BLaER1 treated with 17β-estradiol and CSF1 and Interleukin-3, amounts not matched to agents 10 nM and 100 nM (cell line): ENCODE data around the gene UBAC2.

Experiments
- H3K27ac ChIP-seq, 11 experiments: shearing (Covaris generic); formaldehyde crosslinking; 2 replicates each; pipeline ENCODE4 v1.8.1; 2022
- H3K27me3 ChIP-seq, 11 experiments: shearing (Covaris generic); formaldehyde crosslinking; 2 replicates each; pipeline ENCODE4 v1.8.1; 2022
- H3K36me3 ChIP-seq, 11 experiments: shearing (Covaris generic); formaldehyde crosslinking; 2 replicates each; pipeline ENCODE4 v1.8.1; 2022
- H3K4me1 ChIP-seq, 10 experiments: shearing (Covaris generic); formaldehyde crosslinking; 2 replicates each; pipeline ENCODE4 v1.8.1; 2022
- H3K4me2 ChIP-seq, 11 experiments: shearing (Covaris generic); formaldehyde crosslinking; 2 replicates each; pipeline ENCODE4 v1.8.1; 2022
- H3K4me3 ChIP-seq, 10 experiments: shearing (Covaris generic); formaldehyde crosslinking; 2 replicates each; pipeline ENCODE4 v1.8.1; 2022
- H3K9ac ChIP-seq, 11 experiments: shearing (Covaris generic); formaldehyde crosslinking; 2 replicates each; pipeline ENCODE4 v1.8.1; 2022
- H3K9me3 ChIP-seq, 11 experiments: shearing (Covaris generic); formaldehyde crosslinking; replicated peaks in 1 of 11; 2 replicates each; pipeline ENCODE4 v1.8.1; 2022
- H4K20me1 ChIP-seq, 11 experiments: shearing (Covaris generic); formaldehyde crosslinking; 2 replicates each; pipeline ENCODE4 v1.8.1; 2022
- Cebpa-rat ChIP-seq, 11 experiments: shearing (Covaris generic); IDR thresholded peaks; 2 replicates each; pipeline ENCODE4 v1.8.1; 2022

UBAC2 gene

GRCh38 chr13:99200432-99201167 is at the start of gene UBAC2:
TSS of gene UBAC2 (plus strand) at chr13:99200854. CDS start at chr13:99200909, 55 bp downstream.
- Histone ChIP-seq H3K27ac (peak within 1 kb of the TSS; percentile 93 to 100 (median 99)), H3K4me3 (peak within 1 kb of the TSS; percentile 82 to 99 (median 95)), H3K27me3 (no peaks in the 10 kb centered on the region), H3K4me1 (peaks cover 49 to 64% (median 53%) of the 10 kb centered on the region in 10 experiments), H3K36me3 (peaks cover 1 to 23% (median 7%) of the 10 kb centered on the region in 11 experiments; a peak in 19 of 22 replicates), H3K9me3 (no peaks in the 10 kb centered on the region), H3K4me2 (peak within 1 kb of the TSS; percentile 74 to 94 (median 87)), H3K9ac (peak within 1 kb of the TSS; percentile 93 to 99 (median 98)), H4K20me1 (peaks cover 19 to 40% (median 34%) of the 10 kb centered on the region in 11 experiments; a peak in 20 of 22 replicates)
- TF ChIP-seq Cebpa-rat (IDR thresholded peaks at IDR 0.05): no peak

GRCh38 chr13:99151516-99151915 is 49.1 kb upstream of the UBAC2 start:
- peak overlapping the region in 6 of 11 experiments; percentile 0 to 73 (median 72); a peak in 5 of 22 replicates for H3K4me2 ChIP-seq
- TF ChIP-seq Cebpa-rat (IDR thresholded peaks at IDR 0.05): no peak

GRCh38 chr13:99153219-99153618 is 47.4 kb upstream of the UBAC2 start:
- Histone ChIP-seq H3K4me2 (peak overlapping the region in 9 of 11 experiments; percentile 37 to 77 (median 70); a peak in 15 of 22 replicates), H3K27ac (no peak overlapping the region), H3K9me3 (0 out of 22 replicates have a peak, but pooled peaks cover 0 to 5% (median 0%) of the 10 kb centered on the region in 11 experiments), H3K36me3 (no peaks in the 10 kb centered on the region), H3K27me3 (peaks cover 0 to 100% (median 0%) of the 10 kb centered on the region in 11 experiments; a peak in 9 of 22 replicates), H3K9ac (no peak overlapping the region), H4K20me1 (peaks cover 0 to 17% (median 0%) of the 10 kb centered on the region in 11 experiments; a peak in 3 of 22 replicates), H3K4me1 (peaks cover 7 to 28% (median 23%) of the 10 kb centered on the region in 10 experiments; a peak in 18 of 20 replicates), H3K4me3 (no peak overlapping the region)
- no peak for TF ChIP-seq Cebpa-rat (IDR thresholded peaks at IDR 0.05)

More at GRCh38 chr13:99151516-99151915, 49.1 kb upstream of the UBAC2 start:
- H3K27ac ChIP-seq: no peak overlapping the region
- no peak overlapping the region for H3K9ac ChIP-seq
- H3K9me3 ChIP-seq: no peaks in the 10 kb centered on the region
- H3K36me3 ChIP-seq: no peaks in the 10 kb centered on the region
- peaks cover 7 to 28% (median 23%) of the 10 kb centered on the region in 10 experiments; a peak in 18 of 20 replicates for H3K4me1 ChIP-seq
- peaks cover 0 to 100% (median 5%) of the 10 kb centered on the region in 11 experiments; a peak in 12 of 22 replicates for H3K27me3 ChIP-seq
- peaks cover 0 to 30% (median 0%) of the 10 kb centered on the region in 11 experiments; a peak in 5 of 22 replicates for H4K20me1 ChIP-seq
- H3K4me3 ChIP-seq: no peak overlapping the region

- no peak for TF ChIP-seq Cebpa-rat (IDR thresholded peaks at IDR 0.05)
Observed at GRCh38 chr13:99154064-99154463, 46.6 kb upstream of the UBAC2 start.

GRCh38 chr13:99155821-99156220 is 44.8 kb upstream of the UBAC2 start:
- Histone ChIP-seq H3K9ac (no peak overlapping the region), H3K4me1 (peaks cover 7 to 29% (median 23%) of the 10 kb centered on the region in 10 experiments; a peak in 18 of 20 replicates), H3K36me3 (no peaks in the 10 kb centered on the region), H3K4me2 (no peak overlapping the region), H3K27ac (no peak overlapping the region), H3K9me3 (peaks cover 0 to 5% (median 0%) of the 10 kb centered on the region in 11 experiments; a peak in 1 of 22 replicates), H4K20me1 (peaks cover 0 to 11% (median 0%) of the 10 kb centered on the region in 11 experiments; a peak in 3 of 22 replicates), H3K27me3 (peaks cover 0 to 100% (median 0%) of the 10 kb centered on the region in 11 experiments; a peak in 8 of 22 replicates), H3K4me3 (no peak overlapping the region)
- TF ChIP-seq Cebpa-rat (IDR thresholded peaks at IDR 0.05): no peak

More at GRCh38 chr13:99154064-99154463, 46.6 kb upstream of the UBAC2 start:
- Histone ChIP-seq H3K9me3 (0 out of 22 replicates have a peak, but pooled peaks cover 0 to 5% (median 0%) of the 10 kb centered on the region in 11 experiments), H4K20me1 (peaks cover 0 to 14% (median 0%) of the 10 kb centered on the region in 11 experiments; a peak in 3 of 22 replicates), H3K36me3 (no peaks in the 10 kb centered on the region), H3K27ac (no peak overlapping the region), H3K27me3 (peaks cover 0 to 100% (median 0%) of the 10 kb centered on the region in 11 experiments; a peak in 9 of 22 replicates), H3K4me1 (peaks cover 7 to 28% (median 23%) of the 10 kb centered on the region in 10 experiments; a peak in 18 of 20 replicates), H3K4me2 (peak overlapping the region in 7 of 11 experiments; percentile 8 to 65 (median 42); a peak in 7 of 22 replicates), H3K4me3 (no peak overlapping the region), H3K9ac (no peak overlapping the region)

- H3K27ac ChIP-seq: no peak overlapping the region
- no peak overlapping the region for H3K4me3 ChIP-seq
- no peak overlapping the region for H3K4me2 ChIP-seq
- H3K27me3 ChIP-seq: peaks cover 0 to 100% (median 0%) of the 10 kb centered on the region in 11 experiments; a peak in 8 of 22 replicates
- H3K36me3 ChIP-seq: no peaks in the 10 kb centered on the region
- peaks cover 0 to 8% (median 4%) of the 10 kb centered on the region in 11 experiments; a peak in 3 of 22 replicates for H3K9me3 ChIP-seq
- H3K9ac ChIP-seq: no peak overlapping the region
- H4K20me1 ChIP-seq: peaks cover 0 to 11% (median 0%) of the 10 kb centered on the region in 11 experiments; a peak in 2 of 22 replicates
- TF ChIP-seq Cebpa-rat (IDR thresholded peaks at IDR 0.05): no peak
- peaks cover 7 to 27% (median 21%) of the 10 kb centered on the region in 10 experiments; a peak in 18 of 20 replicates for H3K4me1 ChIP-seq
Observed at GRCh38 chr13:99157046-99157445, 43.6 kb upstream of the UBAC2 start.

- H3K27ac ChIP-seq: no peak overlapping the region
- H3K27me3 ChIP-seq: peaks cover 0 to 96% (median 0%) of the 10 kb centered on the region in 11 experiments; a peak in 8 of 22 replicates
- no peak overlapping the region for H3K4me3 ChIP-seq
- peaks cover 0 to 8% (median 4%) of the 10 kb centered on the region in 11 experiments; a peak in 3 of 22 replicates for H3K9me3 ChIP-seq
- no peak overlapping the region for H3K4me2 ChIP-seq
- H3K9ac ChIP-seq: no peak overlapping the region
- peaks cover 0 to 9% (median 5%) of the 10 kb centered on the region in 10 experiments; a peak in 12 of 20 replicates for H3K4me1 ChIP-seq
- peaks cover 0 to 4% (median 0%) of the 10 kb centered on the region in 11 experiments; a peak in 1 of 22 replicates for H4K20me1 ChIP-seq
- no peak for TF ChIP-seq Cebpa-rat (IDR thresholded peaks at IDR 0.05)
- no peaks in the 10 kb centered on the region for H3K36me3 ChIP-seq
Observed at GRCh38 chr13:99158846-99159245, 41.8 kb upstream of the UBAC2 start.

GRCh38 chr13:99159331-99160061 is 41.2 kb upstream of the UBAC2 start:
- no peak overlapping the region for H3K4me2 ChIP-seq
- no peak for TF ChIP-seq Cebpa-rat (IDR thresholded peaks at IDR 0.05)

More at GRCh38 chr13:99159331-99160061, 41.2 kb upstream of the UBAC2 start:
- Histone ChIP-seq H3K27ac (no peak overlapping the region), H4K20me1 (peaks cover 0 to 4% (median 0%) of the 10 kb centered on the region in 11 experiments; a peak in 1 of 22 replicates), H3K4me1 (peaks cover 0 to 9% (median 0%) of the 10 kb centered on the region in 10 experiments; a peak in 3 of 20 replicates), H3K4me3 (no peak overlapping the region), H3K27me3 (peaks cover 0 to 96% (median 0%) of the 10 kb centered on the region in 11 experiments; a peak in 8 of 22 replicates), H3K9me3 (peaks cover 0 to 8% (median 4%) of the 10 kb centered on the region in 11 experiments; a peak in 3 of 22 replicates), H3K36me3 (no peaks in the 10 kb centered on the region), H3K9ac (no peak overlapping the region)
